IMR-90 (cell line): ENCODE measurements around the gene UGT1A1. TPM values are rescaled to one million over a fixed set of nuclear protein-coding genes. Genes with fewer than 3 reads are reported as not detected.

Source experiments
- ATAC-seq: fragments of 200-7000 bp; cut with Tn5 transposase; 2 replicates; pipeline ENCODE4 v1.9.1; 2020; ENCODE audit warnings: low read depth, mild to moderate bottlenecking, moderate library complexity
- BruUV-seq: library from RNA; stranded (reverse); fragments of 400-500 nt; replicated peaks from 2 replicates; lab custom pipeline; 2021; lab: Mats Ljungman, UMichigan
- CTCF ChIA-PET: fragments of 300-600 bp; formaldehyde crosslinking; extraction: SDS; loops from one replicate; lab custom pipeline; 2021; ENCODE audit warnings: antibody characterized with exemption; lab: Yijun Ruan, JAX
- POLR2A ChIA-PET: fragments of 300-600 bp; sonication (Branson Sonifier 250); formaldehyde crosslinking; loops from one replicate; lab custom pipeline; 2022; ENCODE audit warnings: antibody characterized with exemption; ENCODE audit not compliant: unreplicated experiment; lab: Charles Lee
- DNase-seq: peaks from one replicate; pipeline ENCODE4 v3.0.0; 2013
- H2AFZ ChIP-seq: replicated peaks from 2 replicates; pipeline ENCODE3; 2013; ENCODE audit warnings: low read length, mild to moderate bottlenecking; ENCODE audit not compliant: poor library complexity
- H2AK5ac ChIP-seq: 2 replicates; pipeline ENCODE4 v1.6.1; 2013; ENCODE audit warnings: low read depth, low read length, inconsistent platforms
- H2AK9ac ChIP-seq: replicated peaks from 2 replicates; pipeline ENCODE3; 2013; ENCODE audit warnings: mild to moderate bottlenecking, low read depth, low read length, moderate library complexity; ENCODE audit not compliant: poor library complexity
- H2BK120ac ChIP-seq: 2 replicates; pipeline ENCODE4 v1.6.1; 2013; ENCODE audit warnings: low read depth, low read length, inconsistent platforms
- H2BK15ac ChIP-seq: 3 replicates; pipeline ENCODE4 v1.6.1; 2013; ENCODE audit warnings: low read depth, low read length, inconsistent platforms
- H2BK20ac ChIP-seq: 2 replicates; pipeline ENCODE4 v1.6.1; 2013; ENCODE audit warnings: low read depth, mild to moderate bottlenecking, inconsistent platforms, low read length, moderate library complexity
- H2BK5ac ChIP-seq: 2 replicates; pipeline ENCODE4 v1.6.1; 2013; ENCODE audit warnings: mild to moderate bottlenecking, low read depth, low read length, inconsistent platforms; ENCODE audit not compliant: poor library complexity, severe bottlenecking
- H3K14ac ChIP-seq: replicated peaks from 2 replicates; pipeline ENCODE4 v1.6.1; 2013; ENCODE audit warnings: low read depth, low read length, inconsistent platforms
- H3K18ac ChIP-seq: 2 replicates; pipeline ENCODE4 v1.6.1; 2013; ENCODE audit warnings: low read depth, low read length, control low read depth
- H3K23ac ChIP-seq: 2 replicates; pipeline ENCODE4 v1.6.1; 2013; ENCODE audit warnings: low read depth, low read length, inconsistent platforms
- H3K27ac ChIP-seq: 2 replicates; pipeline ENCODE4 v1.5.1; 2013; ENCODE audit warnings: mild to moderate bottlenecking, control low read depth, low read length; ENCODE audit not compliant: insufficient read depth
- H3K27me3 ChIP-seq: 2 replicates; pipeline ENCODE4 v1.6.1; 2013; ENCODE audit warnings: low read length; ENCODE audit not compliant: control insufficient read depth, insufficient read depth
- H3K36me3 ChIP-seq: 2 replicates; pipeline ENCODE4 v1.6.1; 2013; ENCODE audit warnings: low read length, mixed read lengths; ENCODE audit not compliant: control insufficient read depth, insufficient read depth
- H3K4ac ChIP-seq: 2 replicates; pipeline ENCODE4 v1.6.1; 2013; ENCODE audit warnings: low read depth, low read length, inconsistent platforms
- H3K4me1 ChIP-seq: 2 replicates; pipeline ENCODE4 v1.6.1; 2013; ENCODE audit warnings: low read length, mixed read lengths; ENCODE audit not compliant: control insufficient read depth, insufficient read depth
- H3K4me2 ChIP-seq: 2 replicates; pipeline ENCODE4 v1.6.1; 2013; ENCODE audit warnings: low read depth, mild to moderate bottlenecking, control low read depth, low read length, moderate library complexity
- H3K4me3 ChIP-seq: 2 replicates; pipeline ENCODE4 v1.5.1; 2013; ENCODE audit warnings: low read depth, mild to moderate bottlenecking, control low read depth, low read length, moderate library complexity; ENCODE audit not compliant: insufficient read depth
- H3K56ac ChIP-seq: 2 replicates; pipeline ENCODE4 v1.6.1; 2013; ENCODE audit warnings: low read length, inconsistent platforms; ENCODE audit not compliant: insufficient read depth; ENCODE audit errors: extremely low read depth
- H3K79me1 ChIP-seq, 2 experiments: 2 replicates each; pipeline ENCODE4 v1.6.1; 2013; ENCODE audit warnings: low read length in 2 of 2, inconsistent platforms in 1 of 2, low read depth in 1 of 2
- H3K9ac ChIP-seq: 2 replicates; pipeline ENCODE4 v1.6.1; 2013; ENCODE audit warnings: low read depth, low read length, control low read depth
- H3K9me1 ChIP-seq: 2 replicates; pipeline ENCODE4 v1.6.1; 2013; ENCODE audit warnings: low read length, inconsistent platforms; ENCODE audit not compliant: insufficient read depth
- H3K9me3 ChIP-seq: 2 replicates; pipeline ENCODE4 v1.6.1; 2013; ENCODE audit warnings: low read length; ENCODE audit not compliant: control insufficient read depth, insufficient read depth
- H4K20me1 ChIP-seq: 2 replicates; pipeline ENCODE4 v1.6.1; 2013; ENCODE audit warnings: low read length, inconsistent platforms; ENCODE audit not compliant: insufficient read depth
- H4K5ac ChIP-seq: 2 replicates; pipeline ENCODE4 v1.6.1; 2013; ENCODE audit warnings: mild to moderate bottlenecking, low read depth, low read length, control low read depth
- H4K8ac ChIP-seq, 2 experiments: 2 replicates each; pipeline ENCODE4 v1.6.1; 2013; ENCODE audit warnings: low read depth in 2 of 2, low read length in 2 of 2, control low read depth in 1 of 2, inconsistent platforms in 1 of 2
- H4K91ac ChIP-seq: 2 replicates; pipeline ENCODE4 v1.6.1; 2013; ENCODE audit warnings: low read depth, low read length, inconsistent platforms; ENCODE audit not compliant: insufficient read depth
- BHLHE40 ChIP-seq: fragments of 150-350 bp; IDR thresholded peaks from 2 replicates; pipeline ENCODE4 v1.6.1; 2016; ENCODE audit warnings: mild to moderate bottlenecking, low read depth, low read length
- CEBPB ChIP-seq: IDR thresholded peaks from 2 replicates; pipeline ENCODE4 v1.6.1; 2012; ENCODE audit warnings: low read depth, low read length, improper control_type of control experiment
- FOS ChIP-seq: fragments of 150-350 bp; IDR thresholded peaks from 2 replicates; pipeline ENCODE4 v1.6.1; 2016; ENCODE audit warnings: low read depth, low read length
- MXI1 ChIP-seq: IDR thresholded peaks from 2 replicates; pipeline ENCODE4 v1.6.1; 2012; ENCODE audit warnings: low read depth, mild to moderate bottlenecking, low read length, moderate library complexity, borderline replicate concordance
- NFE2L2 ChIP-seq: fragments of 150-350 bp; IDR thresholded peaks from 2 replicates; pipeline ENCODE4 v1.6.1; 2016; ENCODE audit warnings: low read depth, mild to moderate bottlenecking, low read length
- RAD21 ChIP-seq: IDR thresholded peaks from 2 replicates; pipeline ENCODE4 v1.6.1; 2012; ENCODE audit warnings: low read length, improper control_type of control experiment
- RCOR1 ChIP-seq: IDR thresholded peaks from 2 replicates; pipeline ENCODE4 v1.6.1; 2012; ENCODE audit warnings: mild to moderate bottlenecking, low read length, improper control_type of control experiment; ENCODE audit not compliant: insufficient replicate concordance
- USF2 ChIP-seq: fragments of 150-350 bp; IDR thresholded peaks from 2 replicates; pipeline ENCODE4 v1.6.1; 2017; ENCODE audit warnings: mild to moderate bottlenecking, antibody characterized with exemption, low read length, low read depth
- whole genome bisulfite sequencing, 2 experiments: methylation state at CpG; one replicate each; pipeline versions ENCODE4 v1.1.5 to v1.1.7; 2013; ENCODE audit warnings: missing lambda C conversion rate in 2 of 2; ENCODE audit not compliant: insufficient read length in 1 of 2; ENCODE audit errors: extremely low coverage in 2 of 2; 5-methylcytosine and 5-hydroxymethylcytosine counted together
- dilution Hi-C: fragments of 300-500 bp; cut with HindIII; formaldehyde crosslinking; loops from one replicate; pipeline ENCODE4 v1.14.3; 2018; ENCODE audit warnings: low sequenced_read_pairs; ENCODE audit not compliant: unreplicated experiment
- in situ Hi-C: fragments of 300-500 bp; cut with MboI; formaldehyde crosslinking; loops from 3 replicates; pipeline ENCODE4 v1.14.3; 2019; ENCODE audit warnings: low sequenced_read_pairs, inconsistent platforms, mixed read lengths
- intact Hi-C: fragments of 100-400 bp; cut with micrococcal nuclease; formaldehyde crosslinking; loops from 2 replicates; pipeline ENCODE4 v1.10.0; 2022
- polyA plus RNA-seq, 3 experiments: library from polyadenylated mRNA; depleted of rRNA; stranded (reverse); fragments of >200 nt; gene quantifications; 2 replicates each; pipeline ENCODE4 v1.2.3, GENCODE V29; 2012; ENCODE audit warnings: low replicate concordance in 1 of 3
- total RNA-seq: library from RNA; depleted of rRNA; stranded (reverse); fragments of >200 nt; gene quantifications from 2 replicates; pipeline ENCODE4 v1.2.3, GENCODE V29; 2012

The UGT1A1 gene
- total and polyA plus RNA-seq, 2 of the 4 experiments (the other 2 are of a cell fraction) = not detected

- Histone ChIP-seq H2BK5ac (no peak overlapping the region), H2BK120ac (no peak overlapping the region), H3K4me3 (no peak overlapping the region), H3K14ac (no peak overlapping the region), H3K4me2 (no peak overlapping the region), H3K9me3 (no peaks in the 10 kb centered on the region; the same call in 1 of the 2 replicates), H3K9me1 (no peaks in the 10 kb centered on the region), H4K8ac (no peak overlapping the region), H2AK9ac (no peak overlapping the region), H3K27me3 (peaks cover 19% of the 10 kb centered on the region), H3K18ac (no peak overlapping the region), H4K20me1 (no peaks in the 10 kb centered on the region), H3K23ac (no peak overlapping the region), H2AFZ (no peak overlapping the region), H4K5ac (no peak overlapping the region), H4K91ac (no peak overlapping the region), H3K4ac (no peak overlapping the region), H3K4me1 (no peaks in the 10 kb centered on the region), H3K79me1 (no peaks in the 10 kb centered on the region), H3K36me3 (no peaks in the 10 kb centered on the region), H2BK15ac (no peak overlapping the region), H2AK5ac (no peak overlapping the region), H2BK20ac (no peak overlapping the region), H3K9ac (no peak overlapping the region), H3K56ac (no peak overlapping the region), H3K27ac (no peak overlapping the region)
- TF ChIP-seq RCOR1 (no peak), USF2 (no peak), FOS (no peak), BHLHE40 (no peak), MXI1 (no peak), CEBPB (no peak), RAD21 (no peak), NFE2L2 (no peak)
- ATAC-seq (no peak), DNase-seq (no peak)
- BruUV-seq = no TSS peak
- in situ Hi-C loops (no loop called here), dilution Hi-C loops (no loop called here), intact Hi-C loops (no loop called here)
- ChIA-PET CTCF (no interaction called here), POLR2A (no interaction called here)
- no CpG with 5 or more reads among the region's 7 CpGs for WGBS, 2 experiments
Observed at GRCh38 chr2:233800208-233800607, 40.1 kb downstream of the UGT1A1 start.
